K562 (cell line): ENCODE measurements around the gene RNF152. TPM values are rescaled to one million over a fixed set of nuclear protein-coding genes. Genes with fewer than 3 reads are reported as not detected.

Source experiments
- ATAC-seq: fragments of 200-7000 bp; cut with Tn5 transposase; 3 replicates; pipeline ENCODE4 v1.9.1; 2020; ENCODE audit warnings: moderate library complexity
- BruUV-seq: library from RNA; stranded (reverse); fragments of 400-500 nt; replicated peaks from 2 replicates; lab custom pipeline; 2021; lab: Mats Ljungman, UMichigan
- CTCF ChIA-PET: fragments of 300-600 bp; formaldehyde crosslinking; extraction: SDS; loops from one replicate; lab custom pipeline; 2021; ENCODE audit warnings: low intra/inter-chr PET ratio; lab: Yijun Ruan, JAX
- POLR2A ChIA-PET: fragments of 300-600, 350-650 bp; sonication (Branson Sonifier 250); formaldehyde crosslinking; extraction: SDS; loops from one replicate; lab custom pipeline; 2021; ENCODE audit warnings: antibody characterized with exemption, inconsistent platforms; lab: Yijun Ruan, JAX
- DNase-seq, 4 experiments: peaks; one replicate each; pipeline versions ENCODE4 v3.0.0 to v3.0.0-alpha.2; 2011 to 2018; ENCODE audit warnings: low spot score in 3 of 4, mixed read lengths in 3 of 4; ENCODE audit errors: extremely low read depth in 1 of 4
- FAIRE-seq: peaks from 2 replicates; lab custom pipeline; 2011; peaks lifted over from hg19 to GRCh38; lab: Jason Lieb, UNC
- H2AFZ ChIP-seq: 2 replicates; pipeline ENCODE4 v1.6.0; 2011; ENCODE audit warnings: low read depth, low read length, control low read depth, inconsistent platforms
- H3K27ac ChIP-seq: fragments of 200-600 bp; 3 replicates; pipeline ENCODE4 v1.8.0; 2011; ENCODE audit warnings: low read depth, mild to moderate bottlenecking, control low read depth, inconsistent platforms, low read length, moderate library complexity, mixed read lengths; ENCODE audit errors: extremely low read depth
- H3K27me3 ChIP-seq, 2 experiments: fragments of 300-600 bp in 1 of 2; 2 replicates in 1 of 2; 3 replicates in 1 of 2; pipeline versions ENCODE4 v1.6.0 to v1.8.0; 2011; ENCODE audit warnings: inconsistent platforms in 2 of 2, low read length in 2 of 2, mild to moderate bottlenecking in 1 of 2, mixed read lengths in 1 of 2, moderate library complexity in 1 of 2; ENCODE audit not compliant: control insufficient read depth in 2 of 2, insufficient read depth in 2 of 2
- H3K36me3 ChIP-seq: fragments of 300-600 bp; 3 replicates; pipeline ENCODE4 v1.8.0; 2011; ENCODE audit warnings: mild to moderate bottlenecking, low read length, inconsistent platforms; ENCODE audit not compliant: control insufficient read depth, insufficient read depth
- H3K4me1 ChIP-seq, 2 experiments: fragments of 200-600 bp in 1 of 2; replicated peaks in 1 of 2; 2 replicates in 1 of 2; 3 replicates in 1 of 2; pipeline versions ENCODE4 v1.5.1 to v1.8.0; 2011; ENCODE audit warnings: inconsistent platforms in 2 of 2, low read length in 2 of 2, mild to moderate bottlenecking in 1 of 2, mixed read lengths in 1 of 2, moderate library complexity in 1 of 2; ENCODE audit not compliant: control insufficient read depth in 2 of 2, insufficient read depth in 2 of 2
- H3K4me2 ChIP-seq: 2 replicates; pipeline ENCODE4 v1.6.1; 2011; ENCODE audit warnings: low read length, control low read depth, inconsistent platforms, mixed read lengths; ENCODE audit not compliant: insufficient read depth
- H3K4me3 ChIP-seq: fragments of 200-600 bp; sonication (generic), shearing (Covaris generic); 2 replicates; pipeline ENCODE4 v1.5.1; 2016; ENCODE audit warnings: control low read depth, inconsistent platforms
- H3K79me2 ChIP-seq: fragments of 200-600 bp; 3 replicates; pipeline ENCODE4 v1.8.0; 2011; ENCODE audit warnings: low read length, inconsistent platforms; ENCODE audit not compliant: control insufficient read depth, insufficient read depth
- H3K9ac ChIP-seq, 2 experiments: 2 replicates each; pipeline versions ENCODE4 v1.6.0 to v1.6.1; 2011; ENCODE audit warnings: low read depth in 2 of 2, low read length in 2 of 2, control low read depth in 1 of 2, inconsistent platforms in 1 of 2, mild to moderate bottlenecking in 1 of 2, mixed read lengths in 1 of 2; ENCODE audit not compliant: insufficient read depth in 1 of 2
- H3K9me1 ChIP-seq: one replicate; pipeline ENCODE4 v1.6.0; 2011; ENCODE audit warnings: inconsistent platforms, mild to moderate bottlenecking, low read length, moderate library complexity; ENCODE audit not compliant: control insufficient read depth, insufficient read depth
- H3K9me3 ChIP-seq: replicated peaks from 2 replicates; pipeline ENCODE4 v1.5.1; 2011; ENCODE audit warnings: low read depth, low read length, inconsistent platforms; ENCODE audit not compliant: control insufficient read depth, insufficient read depth
- H4K20me1 ChIP-seq: replicated peaks from 2 replicates; pipeline ENCODE4 v1.6.1; 2011; ENCODE audit warnings: low read length, inconsistent platforms, mixed read lengths; ENCODE audit not compliant: control insufficient read depth, insufficient read depth
- BRCA1 ChIP-seq, 2 experiments: fragments of 450-650 bp in 1 of 2; sonication (generic) in 1 of 2; formaldehyde crosslinking in 1 of 2; IDR thresholded peaks; 2 replicates each; pipeline versions ENCODE4 v1.5.0 to v1.6.1; 2017 to 2020; ENCODE audit warnings: mild to moderate bottlenecking in 1 of 2, missing genetic modification reagents in 1 of 2
- CC2D1A ChIP-seq: fragments of 450-650 bp; IDR thresholded peaks from 2 replicates; pipeline ENCODE4 v1.6.1; 2017; ENCODE audit warnings: mild to moderate bottlenecking
- ETV1 ChIP-seq: fragments of 450-650 bp; conservative IDR thresholded peaks from 2 replicates; pipeline ENCODE4 v1.6.1; 2016; ENCODE audit warnings: missing genetic modification characterization, control low read depth, low read depth, missing compliant biosample characterization
- GTF2A2 ChIP-seq: IDR thresholded peaks from 2 replicates; pipeline ENCODE4 v1.6.1; 2016; ENCODE audit warnings: mild to moderate bottlenecking, missing genetic modification characterization, missing compliant biosample characterization
- ILF3 ChIP-seq: fragments of 450-650 bp; IDR thresholded peaks from 2 replicates; pipeline ENCODE4 v1.6.1; 2018; ENCODE audit warnings: antibody characterized with exemption, mild to moderate bottlenecking, moderate library complexity, borderline replicate concordance
- KDM5B ChIP-seq: fragments of 200-600 bp; sonication (generic); IDR thresholded peaks from 2 replicates; pipeline ENCODE4 v1.6.1; 2012; ENCODE audit warnings: low read depth, mild to moderate bottlenecking, moderate library complexity, low read length, control low read depth, inconsistent platforms; ENCODE audit not compliant: insufficient replicate concordance
- MCM7 ChIP-seq, 2 experiments: fragments of 450-650 bp; IDR thresholded peaks; 2 replicates each; pipeline ENCODE4 v1.6.1; 2016 to 2018
- PHB2 ChIP-seq: fragments of 450-650 bp; IDR thresholded peaks from 2 replicates; pipeline ENCODE4 v1.6.1; 2017; ENCODE audit warnings: low read depth
- RBM34 ChIP-seq: fragments of 200-400 bp; formaldehyde crosslinking; IDR thresholded peaks from 2 replicates; pipeline ENCODE4 v1.6.1; 2018; ENCODE audit warnings: low read length, borderline replicate concordance; ENCODE audit not compliant: insufficient read depth
- TCF3 ChIP-seq: sonication (generic); formaldehyde crosslinking; IDR thresholded peaks from 2 replicates; pipeline ENCODE4 v1.4.0; 2020; ENCODE audit warnings: mild to moderate bottlenecking, missing genetic modification reagents
- ZNF12 ChIP-seq: sonication (generic); formaldehyde crosslinking; IDR thresholded peaks from 2 replicates; pipeline ENCODE4 v1.4.0; 2020; ENCODE audit warnings: mild to moderate bottlenecking, missing genetic modification reagents
- WGBS: fragments of 100-300 bp; shearing (Covaris generic); methylation state at CpG from one replicate; pipeline ENCODE4 v1.1.6; 2016; ENCODE audit warnings: low coverage, mixed read lengths; ENCODE audit not compliant: insufficient coverage; ENCODE audit errors: missing lambda C conversion rate; 5-methylcytosine and 5-hydroxymethylcytosine counted together
- in situ Hi-C: fragments of 300-500 bp; cut with MboI; formaldehyde crosslinking; loops from 4 replicates; pipeline ENCODE4 v1.15.0; 2018; ENCODE audit warnings: inconsistent platforms, mixed read lengths
- intact Hi-C: fragments of 100-400 bp; cut with micrococcal nuclease; formaldehyde crosslinking; loops from 2 replicates; pipeline ENCODE4 v1.14.2; 2022
- polyA plus RNA-seq, 8 experiments: library from polyadenylated mRNA; depleted of rRNA in 4 of 8; stranded (reverse) in 5 of 8; unstranded in 3 of 8; fragments of >200 nt; fragmentation: Nextera tagmentation in 2 of 8; fragmentation: Illumina TruSeq in 1 of 8; extraction: Ambion mirVana in 2 of 8; extraction: Trizol in 1 of 8; gene quantifications; 2 replicates each; pipeline versions ENCODE4 v1.2.1 to v1.2.3, GENCODE V29; 2011 to 2014; ENCODE audit warnings: inconsistent platforms in 1 of 8, missing spikeins in 1 of 8
- total RNA-seq, 7 experiments: library from RNA; depleted of rRNA in 6 of 7; stranded (reverse); fragments of >200 nt in 6 of 7; fragmentation: Illumina TruSeq in 2 of 7; extraction: Trizol in 2 of 7; gene quantifications; 2 replicates each; pipeline versions ENCODE4 v1.2.1 to v1.2.3, GENCODE V29; 2011 to 2021; ENCODE audit warnings: low replicate concordance in 1 of 7
- TF ChIP-seq, protein P1 (sequence below): sonication (generic); formaldehyde crosslinking; IDR thresholded peaks from 2 replicates; pipeline ENCODE4 v1.8.0; 2022; ENCODE audit warnings: mild to moderate bottlenecking, low read depth, missing genetic modification reagents

Gene RNF152
- total and polyA plus RNA-seq, 9 of the 15 experiments (the other 6 are each of a cell fraction or from before 2014, with no cell fraction given): 0.04 to 0.05 TPM; not detected in 7

DNA sequence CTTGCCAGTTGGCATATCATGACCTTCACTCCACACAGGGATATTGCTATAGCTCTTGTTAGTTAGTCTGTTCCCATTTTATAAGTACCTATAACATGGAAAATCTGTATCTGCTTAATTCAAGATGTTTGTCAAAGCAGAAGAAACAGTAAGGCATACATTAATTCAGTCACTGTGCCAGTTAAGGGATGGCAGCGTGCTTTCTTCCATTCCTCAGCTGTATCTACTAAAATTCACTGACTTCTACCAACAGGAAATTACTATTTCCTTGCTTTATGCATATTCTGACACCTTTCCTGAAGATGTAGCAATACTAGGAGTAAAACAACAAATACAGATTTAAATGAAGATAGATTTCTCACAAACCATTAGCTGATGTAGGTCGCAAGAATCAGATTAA, 59.9 kb downstream of the RNF152 start:
- in situ Hi-C loops: no loop called here
- FAIRE-seq: no peak
- H3K4me1 ChIP-seq: no peaks in the 10 kb centered on the region
- H3K4me3 ChIP-seq: no peak overlapping the region
- H3K27ac ChIP-seq: no peak overlapping the region
- no peak overlapping the region for H2AFZ ChIP-seq
- ChIA-PET CTCF (no interaction called here), POLR2A (interaction anchor here (0.6 to 0.8 kb wide), 2 partner anchors 16 to 123 kb away, joined by 3 read pairs; no protein-coding TSS in a partner anchor)
- H3K79me2 ChIP-seq: no peaks in the 10 kb centered on the region
- 0% methylated on average over 2 of the region's 2 CpGs for WGBS
- DNase-seq: no peak
- H3K9me3 ChIP-seq: no peaks in the 10 kb centered on the region
- no peak for ATAC-seq
- H4K20me1 ChIP-seq: no peaks in the 10 kb centered on the region
- no peak overlapping the region for H3K9ac ChIP-seq
- no TSS peak for BruUV-seq
- no peaks in the 10 kb centered on the region for H3K36me3 ChIP-seq
- no peaks in the 10 kb centered on the region for H3K9me1 ChIP-seq
- TF ChIP-seq GTF2A2: no peak
- no peak for TF ChIP-seq ILF3
- TF ChIP-seq ETV1 (tag): no peak
- TF ChIP-seq, protein P1, sequence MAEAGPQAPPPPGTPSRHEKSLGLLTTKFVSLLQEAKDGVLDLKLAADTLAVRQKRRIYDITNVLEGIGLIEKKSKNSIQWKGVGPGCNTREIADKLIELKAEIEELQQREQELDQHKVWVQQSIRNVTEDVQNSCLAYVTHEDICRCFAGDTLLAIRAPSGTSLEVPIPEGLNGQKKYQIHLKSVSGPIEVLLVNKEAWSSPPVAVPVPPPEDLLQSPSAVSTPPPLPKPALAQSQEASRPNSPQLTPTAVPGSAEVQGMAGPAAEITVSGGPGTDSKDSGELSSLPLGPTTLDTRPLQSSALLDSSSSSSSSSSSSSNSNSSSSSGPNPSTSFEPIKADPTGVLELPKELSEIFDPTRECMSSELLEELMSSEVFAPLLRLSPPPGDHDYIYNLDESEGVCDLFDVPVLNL (CRISPR knock-in tag): no peak
- TF ChIP-seq ZNF12: no peak
- TF ChIP-seq MCM7 (IDR thresholded peaks at IDR 0.05): no peak
- no peak for TF ChIP-seq TCF3
- no peak for TF ChIP-seq RBM34
- no peak for TF ChIP-seq BRCA1 (IDR thresholded peaks at IDR 0.05)
- no peak for TF ChIP-seq BRCA1 (CRISPR knock-in tag; IDR thresholded peaks at IDR 0.05)
- no peak for TF ChIP-seq PHB2
- no peak for TF ChIP-seq KDM5B
- TF ChIP-seq CC2D1A: no peak
- no peak overlapping the region for H3K4me2 ChIP-seq
- intact Hi-C loops: no loop called here
- H3K27me3 ChIP-seq: no peaks in the 10 kb centered on the region
